Measurements from ENCODE around the gene CELSR1. TPM values are rescaled to one million over a fixed set of nuclear protein-coding genes. Genes with fewer than 3 reads are reported as not detected.
"Not testable (repeated sequence)": the region's sequence is repeated elsewhere in the genome, so short reads cannot be mapped to it uniquely, and the experiment has no call there.

The CELSR1 gene
- total RNA-seq, 1 experiment from 2014 or later: 30.7 TPM

DNA sequence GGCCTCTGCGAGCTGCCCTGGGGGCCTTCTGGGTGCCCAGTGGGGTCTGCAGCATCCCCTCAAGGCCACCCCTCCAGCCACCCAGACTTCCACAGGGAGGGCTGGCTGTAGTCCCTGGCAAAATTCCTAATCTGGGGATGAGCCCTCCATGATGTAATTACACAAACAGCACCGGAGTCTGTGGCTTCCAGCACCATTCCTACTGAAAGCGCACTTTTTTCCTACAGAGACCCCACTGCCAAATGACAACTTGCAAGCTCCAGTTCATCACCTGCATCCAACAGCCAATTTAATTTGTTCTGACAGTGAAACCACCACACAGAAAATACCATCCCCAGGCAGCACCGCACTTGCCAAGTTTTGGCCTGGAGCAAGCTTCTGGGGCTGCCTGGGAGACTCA lies 131.5 kb downstream of the CELSR1 start:
- no peaks in the 10 kb centered on the region for H3K4me1 ChIP-seq (ENCODE audit: control insufficient read depth, insufficient read depth, low read length)
- TF ChIP-seq, protein P1, sequence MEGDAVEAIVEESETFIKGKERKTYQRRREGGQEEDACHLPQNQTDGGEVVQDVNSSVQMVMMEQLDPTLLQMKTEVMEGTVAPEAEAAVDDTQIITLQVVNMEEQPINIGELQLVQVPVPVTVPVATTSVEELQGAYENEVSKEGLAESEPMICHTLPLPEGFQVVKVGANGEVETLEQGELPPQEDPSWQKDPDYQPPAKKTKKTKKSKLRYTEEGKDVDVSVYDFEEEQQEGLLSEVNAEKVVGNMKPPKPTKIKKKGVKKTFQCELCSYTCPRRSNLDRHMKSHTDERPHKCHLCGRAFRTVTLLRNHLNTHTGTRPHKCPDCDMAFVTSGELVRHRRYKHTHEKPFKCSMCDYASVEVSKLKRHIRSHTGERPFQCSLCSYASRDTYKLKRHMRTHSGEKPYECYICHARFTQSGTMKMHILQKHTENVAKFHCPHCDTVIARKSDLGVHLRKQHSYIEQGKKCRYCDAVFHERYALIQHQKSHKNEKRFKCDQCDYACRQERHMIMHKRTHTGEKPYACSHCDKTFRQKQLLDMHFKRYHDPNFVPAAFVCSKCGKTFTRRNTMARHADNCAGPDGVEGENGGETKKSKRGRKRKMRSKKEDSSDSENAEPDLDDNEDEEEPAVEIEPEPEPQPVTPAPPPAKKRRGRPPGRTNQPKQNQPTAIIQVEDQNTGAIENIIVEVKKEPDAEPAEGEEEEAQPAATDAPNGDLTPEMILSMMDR (IDR thresholded peaks at IDR 0.05): no peak
- TF ChIP-seq POLR2AphosphoS5 (IDR thresholded peaks at IDR 0.05; ENCODE audit: low read depth, low read length) (no peak), SIN3A (IDR thresholded peaks at IDR 0.05; ENCODE audit: borderline replicate concordance, insufficient read depth, low read depth, low read length) (no peak), REST (IDR thresholded peaks at IDR 0.05; ENCODE audit: insufficient read depth in 1 of 2, low read depth in 2 of 2, low read length in 1 of 2) (no peak), TCF7L2 (IDR thresholded peaks at IDR 0.05; ENCODE audit: low read depth, low read length) (no peak)
- POLR2A ChIA-PET: interaction anchor here (0.6 kb wide), 1 partner anchor 342 kb away, joined by 3 read pairs; no protein-coding TSS in a partner anchor
- in situ Hi-C loops (cut with HindIII; ENCODE audit: low pct_unique_long_range_greater_than_20kb, low sequenced_read_pairs) (no loop called here), intact Hi-C loops (cut with micrococcal nuclease; ENCODE audit: unreplicated experiment) (no loop called here)
- no TSS peak for BruUV-seq (replicated peaks)
- CTCF ChIA-PET: no interaction called here
- no peaks in the 10 kb centered on the region for H3K9me3 ChIP-seq (ENCODE audit: control insufficient read depth, insufficient read depth, low read depth, low read length)
- no peak overlapping the region for H3K4me3 ChIP-seq (ENCODE audit: low read depth in 2 of 2, low read length in 2 of 2)
- H3K36me3 ChIP-seq (ENCODE audit: control insufficient read depth, insufficient read depth, low read length): no peaks in the 10 kb centered on the region
- DNase-seq (ENCODE audit: low read depth, low spot score): no peak
- no peaks in the 10 kb centered on the region for H3K27me3 ChIP-seq (ENCODE audit: control insufficient read depth, insufficient read depth, low read length)
- ATAC-seq: no peak
- no peak overlapping the region for H3K27ac ChIP-seq (ENCODE audit: low read length)

GRCh38 chr22:46403880-46404279 lies 133.5 kb downstream of the CELSR1 start:
- POLR2A ChIA-PET: interaction anchor here (0.7 kb wide), 1 partner anchor 11 kb away, joined by 3 read pairs; no protein-coding TSS in a partner anchor
- H3K27me3 ChIP-seq (ENCODE audit: control insufficient read depth, insufficient read depth, low read length); H3K36me3 ChIP-seq (ENCODE audit: control insufficient read depth, insufficient read depth, low read length); H3K4me3 ChIP-seq (ENCODE audit: low read depth in 2 of 2, low read length in 2 of 2); intact Hi-C loops (cut with micrococcal nuclease; ENCODE audit: unreplicated experiment); in situ Hi-C loops (cut with HindIII; ENCODE audit: low pct_unique_long_range_greater_than_20kb, low sequenced_read_pairs); BruUV-seq (replicated peaks); ATAC-seq; CTCF ChIA-PET; DNase-seq (ENCODE audit: low read depth, low spot score); H3K4me1 ChIP-seq (ENCODE audit: control insufficient read depth, insufficient read depth, low read length); H3K27ac ChIP-seq (ENCODE audit: low read length); H3K9me3 ChIP-seq (ENCODE audit: control insufficient read depth, insufficient read depth, low read depth, low read length): not testable (repeated sequence)

DNA sequence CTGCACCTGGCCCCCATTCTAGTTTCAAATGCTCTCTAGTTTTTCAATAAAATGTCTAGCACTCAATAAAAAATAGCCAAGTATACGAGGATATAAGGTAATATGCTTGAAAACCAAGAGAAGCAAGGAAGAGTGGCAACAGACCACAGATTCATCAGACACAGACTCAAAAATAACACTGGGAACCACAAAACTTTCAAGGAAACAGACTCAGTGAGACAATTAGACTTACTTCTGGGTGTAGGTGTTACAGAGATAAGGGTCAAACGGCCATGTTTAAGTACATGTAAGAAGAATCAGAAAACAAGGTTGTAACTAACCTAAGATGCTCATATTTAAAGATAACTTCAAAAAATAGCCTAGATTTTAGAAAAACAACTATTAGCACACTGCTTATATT lies 134.9 kb downstream of the CELSR1 start:
- no TSS peak for BruUV-seq (replicated peaks)
- Histone ChIP-seq H3K27ac (ENCODE audit: low read length) (no peak overlapping the region), H3K4me3 (ENCODE audit: low read depth in 2 of 2, low read length in 2 of 2) (no peak overlapping the region), H3K9me3 (ENCODE audit: control insufficient read depth, insufficient read depth, low read depth, low read length) (no peaks in the 10 kb centered on the region), H3K4me1 (ENCODE audit: control insufficient read depth, insufficient read depth, low read length) (no peaks in the 10 kb centered on the region), H3K27me3 (ENCODE audit: control insufficient read depth, insufficient read depth, low read length) (no peaks in the 10 kb centered on the region), H3K36me3 (ENCODE audit: control insufficient read depth, insufficient read depth, low read length) (no peaks in the 10 kb centered on the region)
- in situ Hi-C loops (cut with HindIII; ENCODE audit: low pct_unique_long_range_greater_than_20kb, low sequenced_read_pairs) (no loop called here), intact Hi-C loops (cut with micrococcal nuclease; ENCODE audit: unreplicated experiment) (no loop called here)
- DNase-seq (ENCODE audit: low read depth, low spot score) (no peak), ATAC-seq (no peak)
- CTCF ChIA-PET: no interaction called here
- POLR2A ChIA-PET: no interaction called here
- TF ChIP-seq POLR2AphosphoS5 (IDR thresholded peaks at IDR 0.05; ENCODE audit: low read depth, low read length) (no peak), TCF7L2 (IDR thresholded peaks at IDR 0.05; ENCODE audit: low read depth, low read length) (no peak), REST (IDR thresholded peaks at IDR 0.05; ENCODE audit: insufficient read depth in 1 of 2, low read depth in 2 of 2, low read length in 1 of 2) (no peak), SIN3A (IDR thresholded peaks at IDR 0.05; ENCODE audit: borderline replicate concordance, insufficient read depth, low read depth, low read length) (no peak)
- TF ChIP-seq, protein P1 (IDR thresholded peaks at IDR 0.05): no peak
